ENCODE results near the gene DENND2C. TPM values are rescaled to one million over a fixed set of nuclear protein-coding genes. Genes with fewer than 3 reads are reported as not detected.

DENND2C gene
- polyA plus RNA-seq, 2 of the 4 experiments (the other 2 are of a cell fraction): 0.18 to 0.19 TPM

GRCh38 chr1:114627107-114627506 lies 42.7 kb downstream of the DENND2C start:
- no peak for DNase-seq (ENCODE audit: low read depth in 1 of 2, low spot score in 1 of 2)
- no peaks in the 10 kb centered on the region for H3K4me1 ChIP-seq
- TF ChIP-seq ATOH8 (CRISPR knock-in tag; IDR thresholded peaks at IDR 0.05; ENCODE audit: low read depth) (no peak), ZNF302 (CRISPR knock-in tag; IDR thresholded peaks at IDR 0.05) (no peak), SREBF2 (IDR thresholded peaks at IDR 0.05) (no peak), GATA3 (IDR thresholded peaks at IDR 0.05; ENCODE audit: borderline replicate concordance) (no peak), ELK1 (IDR thresholded peaks at IDR 0.05; ENCODE audit: low read depth, low read length) (no peak), KDM1A (IDR thresholded peaks at IDR 0.05; ENCODE audit: low read depth) (no peak), CBX2 (IDR thresholded peaks at IDR 0.05; ENCODE audit: borderline replicate concordance, low read depth) (no peak), RNF2 (IDR thresholded peaks at IDR 0.05; ENCODE audit: borderline replicate concordance, low read depth) (no peak), JUNB (IDR thresholded peaks at IDR 0.05) (no peak), FOSB (CRISPR knock-in tag; IDR thresholded peaks at IDR 0.05) (no peak), HEYL (CRISPR knock-in tag; IDR thresholded peaks at IDR 0.05) (no peak), POLR2A (IDR thresholded peaks at IDR 0.05; ENCODE audit: low read length) (no peak), CHD2 (IDR thresholded peaks at IDR 0.05; ENCODE audit: low read length, partially characterized antibody) (no peak), HOXB5 (CRISPR knock-in tag; IDR thresholded peaks at IDR 0.05) (no peak)
- TF ChIP-seq, protein P1, sequence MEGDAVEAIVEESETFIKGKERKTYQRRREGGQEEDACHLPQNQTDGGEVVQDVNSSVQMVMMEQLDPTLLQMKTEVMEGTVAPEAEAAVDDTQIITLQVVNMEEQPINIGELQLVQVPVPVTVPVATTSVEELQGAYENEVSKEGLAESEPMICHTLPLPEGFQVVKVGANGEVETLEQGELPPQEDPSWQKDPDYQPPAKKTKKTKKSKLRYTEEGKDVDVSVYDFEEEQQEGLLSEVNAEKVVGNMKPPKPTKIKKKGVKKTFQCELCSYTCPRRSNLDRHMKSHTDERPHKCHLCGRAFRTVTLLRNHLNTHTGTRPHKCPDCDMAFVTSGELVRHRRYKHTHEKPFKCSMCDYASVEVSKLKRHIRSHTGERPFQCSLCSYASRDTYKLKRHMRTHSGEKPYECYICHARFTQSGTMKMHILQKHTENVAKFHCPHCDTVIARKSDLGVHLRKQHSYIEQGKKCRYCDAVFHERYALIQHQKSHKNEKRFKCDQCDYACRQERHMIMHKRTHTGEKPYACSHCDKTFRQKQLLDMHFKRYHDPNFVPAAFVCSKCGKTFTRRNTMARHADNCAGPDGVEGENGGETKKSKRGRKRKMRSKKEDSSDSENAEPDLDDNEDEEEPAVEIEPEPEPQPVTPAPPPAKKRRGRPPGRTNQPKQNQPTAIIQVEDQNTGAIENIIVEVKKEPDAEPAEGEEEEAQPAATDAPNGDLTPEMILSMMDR (IDR thresholded peaks at IDR 0.05): no peak
- H3K27ac ChIP-seq: no peak overlapping the region
- ATAC-seq: no peak
- H3K4me3 ChIP-seq: no peak overlapping the region
- H3K9me3 ChIP-seq: no peaks in the 10 kb centered on the region
- WGBS (ENCODE audit: missing lambda C conversion rate): 6% methylated on average over 2 of the region's 2 CpGs
- FAIRE-seq: no peak
- ChIA-PET CTCF (no interaction called here), POLR2A (interaction anchor here (0.6 kb wide), 1 partner anchor 306 kb away, joined by 3 read pairs; no protein-coding TSS in a partner anchor)
- no peak overlapping the region for H3K4me2 ChIP-seq

DNA sequence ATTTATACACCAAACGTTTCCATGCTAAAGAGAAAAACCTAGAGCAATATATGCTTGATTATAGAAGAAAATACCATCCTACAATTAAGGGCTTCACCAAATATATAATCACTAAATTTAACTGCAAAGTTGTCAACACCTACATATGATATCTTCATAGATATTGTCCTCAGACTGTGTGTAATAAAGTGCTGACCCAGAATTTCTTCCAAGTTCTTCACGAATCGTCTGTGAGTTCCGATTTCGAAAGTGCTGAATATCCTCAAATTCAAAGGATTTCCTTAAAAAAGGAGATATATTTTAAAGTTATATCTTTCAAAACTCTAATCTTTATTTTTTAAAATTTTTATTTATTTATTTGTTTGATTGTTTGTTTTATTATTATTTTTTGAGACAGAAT lies 46.5 kb downstream of the DENND2C start:
- WGBS (ENCODE audit: missing lambda C conversion rate): 72% methylated on average over 5 of the region's 5 CpGs
- ATAC-seq (no peak), DNase-seq (ENCODE audit: low read depth in 1 of 2, low spot score in 1 of 2) (no peak), FAIRE-seq (no peak)
- TF ChIP-seq MAFK (IDR thresholded peaks at IDR 0.05; ENCODE audit: partially characterized antibody) (peak; percentile 13), JUN (IDR thresholded peaks at IDR 0.05) (no peak), ZNF302 (CRISPR knock-in tag; IDR thresholded peaks at IDR 0.05) (no peak), RAD21 (conservative IDR thresholded peaks at IDR 0.05 in 1 of 2, IDR thresholded peaks at IDR 0.05 in 1 of 2) (no peak), EHMT2 (IDR thresholded peaks at IDR 0.05; ENCODE audit: low read depth) (no peak)
- Histone ChIP-seq H3K9me3 (no peaks in the 10 kb centered on the region), H3K4me2 (no peak overlapping the region), H3K27ac (no peak overlapping the region), H3K4me3 (no peak overlapping the region), H3K4me1 (no peaks in the 10 kb centered on the region)
- POLR2A ChIA-PET: no interaction called here
- CTCF ChIA-PET: no interaction called here

DNA sequence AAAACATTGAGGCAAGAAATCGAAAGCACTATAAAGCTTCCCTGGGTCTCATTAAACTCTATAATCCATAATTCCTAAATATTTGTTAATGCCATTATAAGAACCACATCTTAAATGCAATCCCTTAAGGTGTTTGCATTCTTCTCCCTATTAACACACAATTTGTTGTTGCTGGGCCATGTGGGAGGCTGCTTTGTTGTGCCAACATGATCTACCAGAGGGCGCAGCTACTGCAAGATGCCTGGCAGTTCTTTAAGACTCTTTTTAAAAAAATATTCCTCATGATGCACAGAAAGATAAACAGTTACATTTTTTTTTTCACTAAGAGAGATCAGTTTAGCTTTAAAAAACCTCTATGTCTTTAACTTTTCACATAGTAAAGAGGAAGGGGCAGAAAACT lies 49.4 kb downstream of the DENND2C start:
- FAIRE-seq: no peak
- no peak overlapping the region for H3K27ac ChIP-seq
- WGBS (ENCODE audit: missing lambda C conversion rate): 49% methylated on average over 2 of the region's 2 CpGs

More for the DNA sequence above, 49.4 kb downstream of the DENND2C start:
- DNase-seq (ENCODE audit: low read depth in 1 of 2, low spot score in 1 of 2) (peak in 1 of 2 experiments; percentile 13), ATAC-seq (no peak)
- H3K4me3 ChIP-seq: no peak overlapping the region
- ChIA-PET CTCF (no interaction called here), POLR2A (no interaction called here)
- no peaks in the 10 kb centered on the region for H3K4me1 ChIP-seq
- TF ChIP-seq SREBF2 (IDR thresholded peaks at IDR 0.05): no peak
- TF ChIP-seq KDM1A (IDR thresholded peaks at IDR 0.05; ENCODE audit: low read depth): no peak
- no peak for TF ChIP-seq PHF8 (IDR thresholded peaks at IDR 0.05; ENCODE audit: borderline replicate concordance, low read depth)
- TF ChIP-seq KDM5A (IDR thresholded peaks at IDR 0.05): no peak
- no peak for TF ChIP-seq HOXB5 (CRISPR knock-in tag; IDR thresholded peaks at IDR 0.05)
- no peak for TF ChIP-seq CHD4 (IDR thresholded peaks at IDR 0.05; ENCODE audit: borderline replicate concordance)
- no peak for TF ChIP-seq E2F6 (IDR thresholded peaks at IDR 0.05; ENCODE audit: borderline replicate concordance, low read depth)
- TF ChIP-seq FOSL2 (IDR thresholded peaks at IDR 0.05): no peak
- no peak for TF ChIP-seq FOSL2 (CRISPR knock-in tag; IDR thresholded peaks at IDR 0.05)
- no peak for TF ChIP-seq HOXB13 (CRISPR knock-in tag; IDR thresholded peaks at IDR 0.05; ENCODE audit: low read depth)
- TF ChIP-seq HMGXB4 (CRISPR knock-in tag; IDR thresholded peaks at IDR 0.05; ENCODE audit: borderline replicate concordance): no peak
- H3K9me3 ChIP-seq: no peaks in the 10 kb centered on the region
- H3K4me2 ChIP-seq: no peak overlapping the region
